Brain pericyte (primary cell): ENCODE measurements around the gene CFAP90.
A peak's percentile ranks its signal among the peaks of the same experiment; 100 is the strongest.

ENCODE experiments used
- DNase-seq: peaks from one replicate; pipeline ENCODE4 v3.0.0-alpha.2; 2012; ENCODE audit warnings: low read depth, low spot score

CFAP90 gene

DNA sequence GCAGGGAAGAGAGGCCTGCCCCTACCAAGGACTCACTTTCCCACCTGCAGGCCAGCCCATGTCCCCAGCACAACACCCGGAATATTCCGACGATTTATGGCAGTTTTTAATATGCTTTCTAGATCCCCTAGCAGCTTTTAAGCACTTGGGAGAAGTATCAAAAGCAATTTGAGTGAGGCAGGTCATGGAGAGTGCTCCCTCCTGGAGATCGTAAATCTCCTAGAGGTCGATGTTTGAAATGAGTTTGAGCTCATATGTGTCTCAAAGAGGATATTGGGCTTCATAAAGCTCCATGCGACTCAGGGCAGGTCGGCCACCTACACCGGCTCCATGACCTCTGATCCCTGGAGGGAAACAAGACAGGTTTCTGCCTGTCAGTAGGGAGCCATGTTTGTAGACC lies 27.3 kb downstream of the CFAP90 start:
- no peak for DNase-seq

DNA sequence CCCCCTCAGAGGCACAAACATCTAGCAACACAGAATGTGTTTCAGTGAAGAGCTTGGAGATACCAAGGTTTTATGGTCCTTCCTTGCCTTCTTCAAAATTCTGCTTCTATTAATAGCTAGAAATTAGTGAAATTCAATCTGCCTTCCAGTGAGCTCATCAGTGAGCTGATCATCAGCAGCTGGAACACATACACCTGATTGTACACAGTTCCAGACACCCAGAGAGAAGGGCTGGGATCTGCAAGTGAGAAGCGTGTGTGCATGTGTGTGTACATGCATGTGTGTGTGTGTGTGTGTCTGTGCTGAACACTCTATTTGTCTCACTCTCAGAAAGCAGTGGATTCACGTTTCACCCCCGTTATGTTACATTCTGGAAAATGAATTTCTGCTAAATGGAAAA lies 28.5 kb downstream of the CFAP90 start:
- DNase-seq: no peak

DNA sequence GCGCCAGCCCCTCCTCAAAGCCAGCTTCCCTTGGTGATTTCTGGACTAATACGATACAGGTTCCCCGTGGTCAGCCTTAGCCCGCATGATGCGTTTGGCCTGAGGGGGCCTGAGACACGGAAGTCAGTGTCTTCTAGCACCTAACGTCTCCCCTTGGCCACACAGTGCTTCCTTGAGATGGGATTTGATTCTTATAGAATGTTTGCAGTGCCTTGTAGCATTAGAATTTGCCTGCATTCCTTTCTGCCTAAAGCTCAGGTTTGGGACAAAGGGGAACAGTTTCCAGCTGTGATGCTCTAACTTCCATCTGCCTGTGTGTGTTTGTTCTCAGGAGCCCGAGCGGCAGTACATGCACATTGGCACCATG lies 34.4 kb downstream of the CFAP90 start:
- DNase-seq: no peak

DNA sequence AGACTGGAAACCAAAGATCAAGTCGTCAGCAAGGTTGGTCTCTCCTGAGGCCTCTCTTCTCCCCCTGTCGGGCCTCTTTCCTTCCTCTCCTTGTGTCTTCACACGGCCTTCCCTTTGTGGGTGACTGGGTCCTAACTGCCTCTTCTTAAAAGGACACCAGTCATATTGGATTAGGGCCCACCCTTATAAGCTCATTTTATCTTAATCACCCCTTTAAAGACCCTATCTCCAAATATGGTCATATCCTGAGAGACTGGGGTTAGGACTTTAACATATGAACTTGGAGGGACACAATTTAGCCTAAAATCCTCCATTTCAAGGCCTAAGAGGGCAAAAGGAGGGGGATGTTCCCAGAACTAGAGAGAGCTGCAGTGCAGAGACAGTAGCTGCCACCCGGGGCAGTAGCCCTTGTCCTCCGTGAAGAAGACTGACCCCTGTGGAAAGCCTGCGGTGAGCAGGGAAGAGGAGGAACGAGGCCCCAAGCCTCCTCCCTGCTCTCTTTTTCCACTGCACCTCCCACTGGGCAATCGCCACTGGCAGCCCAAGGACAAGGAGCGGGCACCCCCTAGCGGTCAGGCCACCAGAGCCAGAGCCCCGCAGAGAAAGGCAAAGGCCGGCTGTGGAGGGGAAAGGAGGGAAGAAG lies 34.9 kb downstream of the CFAP90 start:
- DNase-seq: peak; percentile 7

DNA sequence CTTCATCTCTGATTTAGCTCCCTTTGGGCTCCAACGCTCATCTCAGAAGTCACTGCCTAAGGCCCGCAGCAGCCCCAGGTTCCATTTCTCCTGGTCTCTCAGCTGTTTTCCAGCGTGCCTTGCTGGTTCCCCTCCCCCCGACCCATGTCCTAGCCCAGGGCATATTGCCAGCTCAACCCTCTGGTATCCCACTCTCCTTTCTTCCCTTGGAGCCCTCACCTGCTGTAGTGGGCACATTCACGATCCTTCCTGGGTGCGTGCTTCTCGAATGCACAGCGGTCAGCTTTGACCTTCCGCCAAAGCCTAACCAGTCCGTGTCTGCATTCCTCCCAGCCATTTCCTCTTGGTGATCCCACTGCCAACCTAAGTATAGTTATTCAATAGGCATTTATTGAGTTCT lies 36.1 kb downstream of the CFAP90 start:
- no peak for DNase-seq

- no peak for DNase-seq
Observed at GRCh38 chr5:7813576-7813975, 37.4 kb downstream of the CFAP90 start.

DNA sequence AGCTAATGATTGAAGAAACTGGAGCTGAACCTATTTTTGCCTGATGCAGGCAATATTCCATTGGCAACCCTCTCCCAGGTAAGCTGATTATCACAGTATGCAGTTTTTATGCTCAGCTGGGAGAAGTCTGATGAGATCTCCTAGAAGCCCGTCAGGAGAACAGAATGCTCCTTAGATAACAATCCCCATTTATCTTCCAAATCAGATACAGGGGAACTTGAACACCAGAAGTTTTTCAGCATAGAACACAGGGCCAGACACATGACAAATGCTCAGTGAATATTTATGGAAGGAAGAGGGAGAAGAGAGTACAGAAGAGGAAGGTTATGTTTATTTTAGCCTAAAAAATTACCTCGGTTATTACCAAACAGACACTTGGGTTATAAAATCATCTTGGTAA lies 37.9 kb downstream of the CFAP90 start:
- DNase-seq: no peak

- no peak for DNase-seq
Observed at GRCh38 chr5:7811715-7812114, 39.2 kb downstream of the CFAP90 start.

- no peak for DNase-seq
Observed at GRCh38 chr5:7808998-7809397, 41.9 kb downstream of the CFAP90 start.

- DNase-seq: no peak
Observed at GRCh38 chr5:7805379-7805778, 45.6 kb downstream of the CFAP90 start.

DNA sequence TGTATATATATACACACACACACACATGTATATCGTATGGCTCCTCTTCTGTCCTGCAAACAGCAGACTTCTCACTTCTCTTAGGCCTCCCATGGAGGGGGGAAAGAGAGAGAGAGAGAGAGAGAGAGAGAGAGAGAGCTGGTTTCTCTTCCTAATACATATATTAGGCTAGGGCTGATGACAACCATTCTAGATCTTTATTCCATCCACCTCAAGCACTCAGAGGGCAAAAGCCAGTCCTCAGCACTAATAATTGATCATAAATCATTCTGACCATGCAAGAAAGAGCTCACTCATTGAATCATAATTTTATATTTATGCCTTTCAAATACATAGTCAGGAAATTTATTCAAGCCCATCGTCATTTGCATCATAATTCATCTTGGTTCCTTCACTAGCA lies 47.0 kb downstream of the CFAP90 start:
- DNase-seq: no peak

- DNase-seq: no peak
Observed at GRCh38 chr5:7802855-7803254, 48.1 kb downstream of the CFAP90 start.

DNA sequence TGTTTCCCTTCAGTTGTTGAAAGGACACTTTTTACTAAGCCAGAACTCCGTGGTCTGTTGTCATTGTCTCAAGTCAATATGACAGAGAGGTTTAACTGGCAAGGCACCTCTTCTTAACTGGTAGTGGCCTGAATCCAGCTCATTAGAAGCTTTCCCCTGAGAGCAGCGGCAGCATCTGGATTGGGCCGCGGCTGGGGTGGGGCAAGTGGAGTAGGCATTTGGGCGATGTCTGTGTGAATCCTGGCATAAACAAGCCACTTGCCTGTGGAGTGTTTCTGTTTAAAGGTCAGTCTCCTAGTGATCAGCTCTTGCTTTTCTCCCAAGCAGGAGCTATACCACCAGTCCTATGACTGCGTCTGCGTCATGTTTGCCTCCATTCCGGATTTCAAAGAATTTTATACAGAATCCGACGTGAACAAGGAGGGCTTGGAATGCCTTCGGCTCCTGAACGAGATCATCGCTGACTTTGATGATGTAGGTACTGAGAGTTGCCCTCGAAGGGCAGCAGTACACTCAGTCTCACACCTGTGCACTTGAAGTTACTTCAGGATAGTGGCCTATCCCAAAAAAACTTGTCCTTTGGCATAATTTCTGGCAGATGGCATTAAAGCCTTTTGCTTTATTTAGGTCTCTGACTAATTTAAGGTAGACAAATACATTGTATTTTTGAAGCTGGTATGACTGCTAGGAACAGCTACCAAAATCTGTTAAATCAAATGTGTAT lies 48.9 kb downstream of the CFAP90 start:
- DNase-seq: no peak

- DNase-seq: no peak
Observed at GRCh38 chr5:7795306-7795705, 55.6 kb downstream of the CFAP90 start.

- no peak for DNase-seq
Observed at GRCh38 chr5:7794823-7795222, 56.1 kb downstream of the CFAP90 start.

DNA sequence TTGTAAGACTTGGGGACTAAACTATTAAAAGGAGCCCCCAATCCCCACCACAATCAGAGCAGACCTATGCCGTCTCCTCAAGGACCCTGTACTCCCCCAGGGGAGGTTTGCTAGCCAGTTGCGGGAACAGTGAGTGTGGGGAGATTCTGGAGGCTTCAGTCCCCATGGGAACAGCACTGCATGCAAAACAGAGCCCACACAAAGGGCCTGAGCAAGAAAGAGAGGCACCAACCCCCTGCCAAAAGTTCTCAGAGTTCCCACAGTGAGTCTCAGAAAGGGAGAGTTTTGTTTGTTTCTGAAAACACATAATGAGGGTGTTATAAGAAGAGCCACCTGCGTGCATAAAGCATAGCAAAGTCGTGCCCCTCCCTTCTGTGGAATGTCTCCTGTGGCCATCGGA lies 56.6 kb downstream of the CFAP90 start:
- DNase-seq: no peak

- no peak for DNase-seq
Observed at GRCh38 chr5:7793895-7794294, 57.0 kb downstream of the CFAP90 start.

- DNase-seq: no peak
Observed at GRCh38 chr5:7789567-7789966, 61.4 kb downstream of the CFAP90 start.

- no peak for DNase-seq
Observed at GRCh38 chr5:7787770-7788169, 63.2 kb downstream of the CFAP90 start.

DNA sequence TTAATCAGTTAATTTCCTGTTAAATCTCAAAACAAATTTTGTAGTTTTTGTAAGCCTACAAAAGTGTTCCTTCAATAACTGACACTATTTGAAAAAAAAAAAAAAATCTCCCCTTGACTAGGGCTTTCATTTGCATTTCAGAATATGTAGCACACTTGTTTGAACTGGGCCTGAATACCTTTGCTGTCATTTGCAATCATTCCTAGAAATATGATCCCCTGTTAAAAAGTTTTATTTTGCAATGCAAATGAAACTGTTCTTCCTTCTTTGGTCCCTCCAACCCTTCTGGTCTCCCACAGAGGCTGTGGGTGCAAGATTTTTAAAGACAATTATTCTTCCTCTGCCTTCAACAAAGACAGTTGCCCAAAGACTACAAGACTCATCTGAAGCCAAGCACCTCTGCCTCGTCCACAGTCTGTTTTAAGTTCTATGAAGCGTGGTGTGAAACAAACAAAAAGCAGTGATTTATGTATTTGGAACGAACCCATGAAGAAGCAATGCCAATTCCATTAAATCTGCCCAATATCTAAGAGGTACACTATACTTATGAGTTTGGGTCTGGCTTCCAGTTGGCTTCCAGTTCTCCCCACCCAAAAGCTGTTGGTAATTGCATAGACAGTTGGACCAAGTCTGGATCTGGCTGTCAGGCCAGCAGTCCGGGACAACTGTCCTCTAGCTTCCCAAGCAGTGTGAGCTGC lies 66.1 kb downstream of the CFAP90 start:
- no peak for DNase-seq

DNA sequence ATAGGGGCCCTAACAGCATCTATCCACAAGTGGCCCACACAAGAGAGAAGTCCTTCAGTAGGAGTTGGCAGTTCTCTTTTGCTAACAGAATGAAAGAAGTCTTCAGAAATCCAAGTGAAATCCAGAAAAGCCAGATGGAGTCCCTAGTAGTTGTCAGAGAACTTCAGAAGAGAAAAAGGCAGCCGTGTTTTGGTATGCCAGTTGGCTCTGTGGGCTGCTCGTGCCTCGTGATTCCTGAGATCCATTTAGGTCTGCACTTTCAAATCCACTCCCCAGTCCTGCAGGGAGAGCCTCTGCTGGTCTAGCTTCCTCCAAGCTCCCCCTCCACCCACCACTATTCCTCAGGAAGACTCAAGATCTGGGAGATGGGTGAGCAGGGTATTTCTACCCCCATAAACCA lies 69.0 kb downstream of the CFAP90 start:
- no peak for DNase-seq
